HEK293 (cell line): ENCODE data around the gene AIFM3.

Experiments
- HIC1 ChIP-seq: fragments of 450-650 bp; formaldehyde crosslinking; IDR thresholded peaks from 2 replicates; pipeline ENCODE4 v1.5.1; 2016; ENCODE audit warnings: missing biosample characterization, missing genetic modification characterization
- HOXA7 ChIP-seq: sonication (generic); formaldehyde crosslinking; IDR thresholded peaks from 2 replicates; pipeline ENCODE4 v1.8.1; 2022; ENCODE audit warnings: missing genetic modification reagents, borderline replicate concordance
- HOXC10 ChIP-seq: sonication (generic); formaldehyde crosslinking; IDR thresholded peaks from 2 replicates; pipeline ENCODE4 v1.8.1; 2023; ENCODE audit warnings: mild to moderate bottlenecking, missing genetic modification reagents
- MYNN ChIP-seq: fragments of 450-650 bp; formaldehyde crosslinking; IDR thresholded peaks from 2 replicates; pipeline ENCODE4 v1.5.1; 2016; ENCODE audit warnings: missing biosample characterization, missing genetic modification characterization, borderline replicate concordance
- SP2 ChIP-seq: fragments of 450-650 bp; formaldehyde crosslinking; IDR thresholded peaks from 2 replicates; pipeline ENCODE4 v1.5.1; 2016; ENCODE audit warnings: missing biosample characterization, missing genetic modification characterization
- ZNF10 ChIP-seq: fragments of 450-650 bp; formaldehyde crosslinking; IDR thresholded peaks from 2 replicates; pipeline ENCODE4 v1.5.1; 2017; ENCODE audit warnings: missing biosample characterization, missing genetic modification characterization
- ZNF112 ChIP-seq: fragments of 450-650 bp; formaldehyde crosslinking; IDR thresholded peaks from 2 replicates; pipeline ENCODE4 v1.5.0; 2017; ENCODE audit warnings: missing biosample characterization, missing genetic modification characterization
- ZNF18 ChIP-seq: fragments of 450-650 bp; formaldehyde crosslinking; IDR thresholded peaks from 2 replicates; pipeline ENCODE4 v1.5.1; 2016; ENCODE audit warnings: missing biosample characterization, missing genetic modification characterization
- ZNF184 ChIP-seq: fragments of 450-650 bp; IDR thresholded peaks from 2 replicates; pipeline ENCODE4 v1.5.1; 2018; ENCODE audit warnings: missing biosample characterization, mild to moderate bottlenecking, missing genetic modification characterization
- ZNF24 ChIP-seq: fragments of 450-650 bp; formaldehyde crosslinking; IDR thresholded peaks from 2 replicates; pipeline ENCODE4 v1.5.1; 2016; ENCODE audit warnings: missing biosample characterization, missing genetic modification characterization
- ZNF26 ChIP-seq: fragments of 450-650 bp; formaldehyde crosslinking; IDR thresholded peaks from 2 replicates; pipeline ENCODE4 v1.5.1; 2016; ENCODE audit warnings: missing biosample characterization, missing genetic modification characterization
- ZNF302 ChIP-seq: fragments of 450-650 bp; formaldehyde crosslinking; IDR thresholded peaks from 2 replicates; pipeline ENCODE4 v1.5.1; 2016; ENCODE audit warnings: missing biosample characterization, missing genetic modification characterization, low read depth
- ZNF335 ChIP-seq: fragments of 450-650 bp; formaldehyde crosslinking; conservative IDR thresholded peaks from 2 replicates; pipeline ENCODE4 v1.5.1; 2016; ENCODE audit warnings: missing biosample characterization, missing genetic modification characterization
- ZNF341 ChIP-seq: fragments of 450-650 bp; formaldehyde crosslinking; IDR thresholded peaks from 2 replicates; pipeline ENCODE4; 2016; ENCODE audit warnings: low read depth, missing biosample characterization, missing genetic modification characterization
- ZNF37A ChIP-seq: fragments of 450-650 bp; IDR thresholded peaks from 2 replicates; pipeline ENCODE4 v1.5.1; 2018; ENCODE audit warnings: missing biosample characterization, missing genetic modification characterization
- ZNF398 ChIP-seq: fragments of 450-650 bp; formaldehyde crosslinking; IDR thresholded peaks from 2 replicates; pipeline ENCODE4 v1.5.1; 2017; ENCODE audit warnings: missing biosample characterization, missing genetic modification characterization
- ZNF513 ChIP-seq: fragments of 450-650 bp; IDR thresholded peaks from 2 replicates; pipeline ENCODE4 v1.5.1; 2018; ENCODE audit warnings: missing biosample characterization, missing genetic modification characterization
- ZNF530 ChIP-seq: fragments of 450-650 bp; formaldehyde crosslinking; IDR thresholded peaks from 2 replicates; pipeline ENCODE4 v1.5.1; 2016; ENCODE audit warnings: low read depth, missing biosample characterization, missing genetic modification characterization
- ZNF626 ChIP-seq: fragments of 450-650 bp; sonication (Bioruptor Pico); formaldehyde crosslinking; IDR thresholded peaks from 2 replicates; pipeline ENCODE4 v1.5.1; 2018; ENCODE audit warnings: missing biosample characterization, missing genetic modification characterization, inconsistent platforms
- ZNF629 ChIP-seq: fragments of 450-650 bp; formaldehyde crosslinking; IDR thresholded peaks from 2 replicates; pipeline ENCODE4 v1.5.1; 2017; ENCODE audit warnings: missing biosample characterization, missing genetic modification characterization
- ZNF654 ChIP-seq: fragments of 450-650 bp; formaldehyde crosslinking; IDR thresholded peaks from 2 replicates; pipeline ENCODE4 v1.5.1; 2016; ENCODE audit warnings: low read depth, missing biosample characterization, missing genetic modification characterization
- ZNF670 ChIP-seq: fragments of 450-650 bp; formaldehyde crosslinking; IDR thresholded peaks from 2 replicates; pipeline ENCODE4 v1.5.1; 2016; ENCODE audit warnings: missing biosample characterization, missing genetic modification characterization, low read depth
- ZNF768 ChIP-seq: fragments of 450-650 bp; formaldehyde crosslinking; IDR thresholded peaks from 2 replicates; pipeline ENCODE4 v1.5.1; 2018; ENCODE audit warnings: missing biosample characterization, mild to moderate bottlenecking, missing genetic modification characterization
- ZNF837 ChIP-seq: fragments of 450-650 bp; formaldehyde crosslinking; IDR thresholded peaks from 2 replicates; pipeline ENCODE4 v1.5.1; 2016; ENCODE audit warnings: missing biosample characterization, missing genetic modification characterization
- ZSCAN16 ChIP-seq: fragments of 450-650 bp; formaldehyde crosslinking; IDR thresholded peaks from 2 replicates; pipeline ENCODE4 v1.5.1; 2016; ENCODE audit warnings: missing biosample characterization, missing genetic modification characterization
- ZXDB ChIP-seq: fragments of 450-650 bp; formaldehyde crosslinking; IDR thresholded peaks from 2 replicates; pipeline ENCODE4 v1.5.1; 2016; ENCODE audit warnings: missing biosample characterization, missing genetic modification characterization
- TF ChIP-seq, protein P1 (sequence below): fragments of 450-650 bp; formaldehyde crosslinking; IDR thresholded peaks from 2 replicates; pipeline ENCODE4 v1.5.1; 2016; ENCODE audit warnings: missing biosample characterization, missing genetic modification characterization
- TF ChIP-seq, protein P2 (sequence below): fragments of 450-650 bp; formaldehyde crosslinking; IDR thresholded peaks from 2 replicates; pipeline ENCODE4 v1.5.1; 2016; ENCODE audit warnings: missing biosample characterization, missing genetic modification characterization

Gene AIFM3

DNA sequence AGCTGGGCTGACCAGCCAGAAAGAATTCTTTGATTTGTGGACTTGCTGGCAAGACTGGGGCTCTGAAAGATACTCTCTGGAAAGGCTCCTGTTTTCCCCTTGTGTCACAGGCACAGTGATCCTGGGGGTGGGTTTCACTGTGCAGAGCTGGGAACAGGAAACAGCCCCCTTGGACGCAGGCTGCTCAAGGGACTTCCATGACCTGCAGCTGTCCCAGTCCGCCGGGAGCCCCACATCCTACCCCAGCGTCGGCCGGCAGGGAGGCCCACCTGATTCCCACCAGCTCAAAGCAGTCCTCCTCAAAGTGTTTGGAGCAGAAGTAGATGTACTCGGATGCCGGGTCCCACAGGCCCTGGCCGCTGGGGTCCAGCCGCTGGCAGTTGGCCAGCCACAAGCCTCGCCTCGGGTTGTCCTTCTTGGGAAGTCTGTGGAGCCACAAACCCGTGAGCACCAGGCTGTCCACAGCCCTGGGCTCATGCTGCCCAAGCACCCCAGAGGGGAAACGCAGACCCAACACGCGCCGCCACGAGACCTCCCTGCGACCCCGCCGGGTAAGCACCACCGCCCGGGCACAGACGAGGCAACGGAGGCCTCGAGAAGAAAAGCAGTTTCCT lies 34.0 kb downstream of the AIFM3 start (continued):
- TF ChIP-seq ZNF24 (no peak), ZNF670 (tag by site-specific recombination) (no peak), HIC1 (tag by site-specific recombination) (peak; percentile 46; the same call in 1 of the 2 replicates), HOXA7 (CRISPR knock-in tag) (no peak), ZNF629 (tag by site-specific recombination) (no peak), ZNF18 (no peak), ZNF626 (tag by site-specific recombination) (no peak), ZNF398 (no peak), ZNF341 (tag by site-specific recombination) (no peak; the same call in 1 of the 2 replicates), ZNF530 (no peak), SP2 (tag by site-specific recombination) (no peak), ZNF10 (no peak), ZNF37A (no peak), ZNF184 (tag by site-specific recombination) (no peak), ZXDB (tag by site-specific recombination) (no peak), ZNF302 (no peak), MYNN (tag by site-specific recombination) (no peak), ZNF513 (tag by site-specific recombination) (no peak), ZNF768 (tag by site-specific recombination) (no peak), ZNF112 (tag by site-specific recombination) (no peak), ZNF654 (tag by site-specific recombination) (no peak), ZSCAN16 (tag by site-specific recombination) (no peak), ZNF335 (tag by site-specific recombination) (peak; percentile 67), HOXC10 (CRISPR knock-in tag) (no peak), ZNF837 (tag by site-specific recombination) (no peak), ZNF26 (tag by site-specific recombination) (no peak)
- TF ChIP-seq, protein P1, sequence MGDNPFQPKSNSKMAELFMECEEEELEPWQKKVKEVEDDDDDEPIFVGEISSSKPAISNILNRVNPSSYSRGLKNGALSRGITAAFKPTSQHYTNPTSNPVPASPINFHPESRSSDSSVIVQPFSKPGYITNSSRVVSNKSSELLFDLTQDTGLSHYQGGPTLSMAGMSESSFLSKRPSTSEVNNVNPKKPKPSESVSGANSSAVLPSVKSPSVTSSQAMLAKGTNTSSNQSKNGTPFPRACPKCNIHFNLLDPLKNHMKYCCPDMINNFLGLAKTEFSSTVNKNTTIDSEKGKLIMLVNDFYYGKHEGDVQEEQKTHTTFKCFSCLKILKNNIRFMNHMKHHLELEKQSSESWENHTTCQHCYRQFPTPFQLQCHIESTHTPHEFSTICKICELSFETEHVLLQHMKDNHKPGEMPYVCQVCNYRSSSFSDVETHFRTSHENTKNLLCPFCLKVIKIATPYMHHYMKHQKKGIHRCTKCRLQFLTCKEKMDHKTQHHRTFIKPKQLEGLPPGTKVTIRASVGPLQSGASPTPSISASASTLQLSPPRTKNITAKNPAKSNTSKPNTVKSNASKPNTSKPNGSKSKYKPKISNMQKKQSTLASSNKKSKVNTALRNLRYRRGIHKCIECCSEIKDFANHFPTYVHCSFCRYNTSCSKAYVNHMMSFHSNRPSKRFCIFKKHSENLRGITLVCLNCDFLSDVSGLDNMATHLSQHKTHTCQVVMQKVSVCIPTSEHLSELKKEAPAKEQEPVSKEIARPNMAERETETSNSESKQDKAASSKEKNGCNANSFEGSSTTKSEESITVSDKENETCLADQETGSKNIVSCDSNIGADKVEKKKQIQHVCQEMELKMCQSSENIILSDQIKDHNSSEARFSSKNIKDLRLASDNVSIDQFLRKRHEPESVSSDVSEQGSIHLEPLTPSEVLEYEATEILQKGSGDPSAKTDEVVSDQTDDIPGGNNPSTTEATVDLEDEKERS (tag by site-specific recombination), result no peak
- TF ChIP-seq, protein P2, sequence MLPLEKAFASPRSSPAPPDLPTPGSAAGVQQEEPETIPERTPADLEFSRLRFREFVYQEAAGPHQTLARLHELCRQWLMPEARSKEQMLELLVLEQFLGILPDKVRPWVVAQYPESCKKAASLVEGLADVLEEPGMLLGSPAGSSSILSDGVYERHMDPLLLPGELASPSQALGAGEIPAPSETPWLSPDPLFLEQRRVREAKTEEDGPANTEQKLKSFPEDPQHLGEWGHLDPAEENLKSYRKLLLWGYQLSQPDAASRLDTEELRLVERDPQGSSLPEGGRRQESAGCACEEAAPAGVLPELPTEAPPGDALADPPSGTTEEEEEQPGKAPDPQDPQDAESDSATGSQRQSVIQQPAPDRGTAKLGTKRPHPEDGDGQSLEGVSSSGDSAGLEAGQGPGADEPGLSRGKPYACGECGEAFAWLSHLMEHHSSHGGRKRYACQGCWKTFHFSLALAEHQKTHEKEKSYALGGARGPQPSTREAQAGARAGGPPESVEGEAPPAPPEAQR, result no peak
